HEK293 (cell line): ENCODE measurements around the gene MIA2.

ENCODE experiments used
- CTCF ChIA-PET: fragments of 350-600 bp; formaldehyde crosslinking; extraction: SDS; loops from one replicate; lab custom pipeline; 2021; ENCODE audit warnings: antibody characterized with exemption; lab: Yijun Ruan, JAX
- POLR2A ChIA-PET: fragments of 300-600 bp; formaldehyde crosslinking; extraction: SDS; loops from one replicate; lab custom pipeline; 2020; ENCODE audit warnings: antibody characterized with exemption, inconsistent platforms; lab: Yijun Ruan, JAX
- H3K27ac ChIP-seq: fragments of 200-500 bp; sonication (Bioruptor generic); 2 replicates; pipeline ENCODE4 v1.5.1; 2014; ENCODE audit warnings: low read depth, low read length, control low read depth, inconsistent platforms; ENCODE audit errors: extremely low read depth
- H3K36me3 ChIP-seq, 2 experiments: fragments of 200-500 bp in 1 of 2; sonication (Bioruptor generic) in 1 of 2; 1 replicate in 1 of 2; 2 replicates in 1 of 2; pipeline ENCODE4 v1.5.1; 2014 to 2017; ENCODE audit warnings: inconsistent platforms in 2 of 2, low read length in 2 of 2; ENCODE audit not compliant: control insufficient read depth in 2 of 2, insufficient read depth in 1 of 2
- H3K4me1 ChIP-seq: fragments of 200-500 bp; sonication (Bioruptor generic); 2 replicates; pipeline ENCODE4 v1.5.1; 2014; ENCODE audit warnings: mild to moderate bottlenecking, low read length, inconsistent platforms; ENCODE audit not compliant: control insufficient read depth, insufficient read depth
- H3K4me3 ChIP-seq: 2 replicates; pipeline ENCODE4 v1.5.1; 2011; ENCODE audit warnings: low read depth, mild to moderate bottlenecking, control low read depth, low read length, moderate library complexity
- H3K9me3 ChIP-seq: fragments of 200-500 bp; sonication (Bioruptor generic); 2 replicates; pipeline ENCODE4 v1.5.1; 2014; ENCODE audit warnings: low read depth, low read length, inconsistent platforms; ENCODE audit not compliant: control insufficient read depth, insufficient read depth
- BCL6B ChIP-seq: fragments of 450-650 bp; formaldehyde crosslinking; IDR thresholded peaks from 2 replicates; pipeline ENCODE4 v1.5.1; 2017; ENCODE audit warnings: missing biosample characterization, missing genetic modification characterization
- GFI1B ChIP-seq: fragments of 450-650 bp; formaldehyde crosslinking; IDR thresholded peaks from 2 replicates; pipeline ENCODE4 v1.5.1; 2016; ENCODE audit warnings: missing biosample characterization, missing genetic modification characterization
- IKZF3 ChIP-seq: fragments of 450-650 bp; IDR thresholded peaks from 2 replicates; pipeline ENCODE4 v1.5.0; 2018; ENCODE audit warnings: missing biosample characterization, mild to moderate bottlenecking, missing genetic modification characterization, moderate library complexity
- INSM2 ChIP-seq: fragments of 450-650 bp; formaldehyde crosslinking; IDR thresholded peaks from 2 replicates; pipeline ENCODE4 v1.5.1; 2016; ENCODE audit warnings: missing biosample characterization, missing genetic modification characterization
- OSR2 ChIP-seq: fragments of 450-650 bp; formaldehyde crosslinking; IDR thresholded peaks from 2 replicates; pipeline ENCODE4 v1.5.1; 2016; ENCODE audit warnings: missing biosample characterization, missing genetic modification characterization
- PRDM6 ChIP-seq: fragments of 450-650 bp; formaldehyde crosslinking; IDR thresholded peaks from 2 replicates; pipeline ENCODE4 v1.5.1; 2017; ENCODE audit warnings: missing biosample characterization, missing genetic modification characterization
- SP3 ChIP-seq: fragments of 450-650 bp; formaldehyde crosslinking; IDR thresholded peaks from 2 replicates; pipeline ENCODE4 v1.5.1; 2016; ENCODE audit warnings: missing biosample characterization, missing genetic modification characterization
- ZBTB21 ChIP-seq: fragments of 450-650 bp; formaldehyde crosslinking; IDR thresholded peaks from 2 replicates; pipeline ENCODE4 v1.5.1; 2017; ENCODE audit warnings: missing biosample characterization, missing genetic modification characterization
- ZEB2 ChIP-seq: fragments of 450-650 bp; formaldehyde crosslinking; IDR thresholded peaks from 2 replicates; pipeline ENCODE4 v1.5.1; 2016; ENCODE audit warnings: missing biosample characterization, missing genetic modification characterization
- ZNF132 ChIP-seq: fragments of 450-650 bp; formaldehyde crosslinking; IDR thresholded peaks from 2 replicates; pipeline ENCODE4 v1.5.1; 2017; ENCODE audit warnings: missing biosample characterization, missing genetic modification characterization, borderline replicate concordance
- ZNF146 ChIP-seq: fragments of 450-650 bp; formaldehyde crosslinking; IDR thresholded peaks from 2 replicates; pipeline ENCODE4 v1.5.1; 2016; ENCODE audit warnings: missing biosample characterization, missing genetic modification characterization
- ZNF23 ChIP-seq: fragments of 450-650 bp; formaldehyde crosslinking; IDR thresholded peaks from 2 replicates; pipeline ENCODE4 v1.5.1; 2016; ENCODE audit warnings: missing biosample characterization, missing genetic modification characterization, borderline replicate concordance
- ZNF335 ChIP-seq: fragments of 450-650 bp; formaldehyde crosslinking; conservative IDR thresholded peaks from 2 replicates; pipeline ENCODE4 v1.5.1; 2016; ENCODE audit warnings: missing biosample characterization, missing genetic modification characterization
- ZNF341 ChIP-seq: fragments of 450-650 bp; formaldehyde crosslinking; IDR thresholded peaks from 2 replicates; pipeline ENCODE4; 2016; ENCODE audit warnings: low read depth, missing biosample characterization, missing genetic modification characterization
- ZNF48 ChIP-seq: fragments of 450-650 bp; formaldehyde crosslinking; IDR thresholded peaks from 2 replicates; pipeline ENCODE4 v1.5.1; 2016; ENCODE audit warnings: missing biosample characterization, missing genetic modification characterization
- ZNF510 ChIP-seq: fragments of 450-650 bp; formaldehyde crosslinking; IDR thresholded peaks from 2 replicates; pipeline ENCODE4 v1.5.1; 2018; ENCODE audit warnings: mild to moderate bottlenecking, missing genetic modification characterization, missing biosample characterization; ENCODE audit not compliant: insufficient replicate concordance
- ZNF549 ChIP-seq: fragments of 450-650 bp; IDR thresholded peaks from 2 replicates; pipeline ENCODE4 v1.5.1; 2018; ENCODE audit warnings: missing biosample characterization, missing genetic modification characterization, mild to moderate bottlenecking, inconsistent platforms, moderate library complexity
- ZNF560 ChIP-seq: fragments of 450-650 bp; formaldehyde crosslinking; IDR thresholded peaks from 2 replicates; pipeline ENCODE4 v1.5.1; 2017; ENCODE audit warnings: missing biosample characterization, missing genetic modification characterization, borderline replicate concordance
- ZNF561 ChIP-seq: fragments of 450-650 bp; IDR thresholded peaks from 2 replicates; pipeline ENCODE4 v1.5.1; 2018; ENCODE audit warnings: missing biosample characterization, missing genetic modification characterization, borderline replicate concordance
- ZNF624 ChIP-seq: fragments of 450-650 bp; formaldehyde crosslinking; IDR thresholded peaks from 2 replicates; pipeline ENCODE4 v1.5.1; 2017; ENCODE audit warnings: missing biosample characterization, missing genetic modification characterization
- ZNF654 ChIP-seq: fragments of 450-650 bp; formaldehyde crosslinking; IDR thresholded peaks from 2 replicates; pipeline ENCODE4 v1.5.1; 2016; ENCODE audit warnings: low read depth, missing biosample characterization, missing genetic modification characterization
- ZNF658 ChIP-seq: fragments of 450-650 bp; formaldehyde crosslinking; IDR thresholded peaks from 2 replicates; pipeline ENCODE4; 2016; ENCODE audit warnings: missing biosample characterization, missing genetic modification characterization
- ZNF692 ChIP-seq: fragments of 450-650 bp; formaldehyde crosslinking; IDR thresholded peaks from 2 replicates; pipeline ENCODE4 v1.5.1; 2016; ENCODE audit warnings: missing biosample characterization, missing genetic modification characterization
- ZNF792 ChIP-seq: fragments of 450-650 bp; formaldehyde crosslinking; IDR thresholded peaks from 2 replicates; pipeline ENCODE4 v1.5.1; 2016; ENCODE audit warnings: missing biosample characterization, missing genetic modification characterization
- ZNF837 ChIP-seq: fragments of 450-650 bp; formaldehyde crosslinking; IDR thresholded peaks from 2 replicates; pipeline ENCODE4 v1.5.1; 2016; ENCODE audit warnings: missing biosample characterization, missing genetic modification characterization
- ZNF843 ChIP-seq: fragments of 450-650 bp; formaldehyde crosslinking; IDR thresholded peaks from 2 replicates; pipeline ENCODE4 v1.5.1; 2016; ENCODE audit warnings: missing biosample characterization, missing genetic modification characterization

Gene MIA2

GRCh38 chr14:39310051-39310450, 76.3 kb downstream of the MIA2 start:
- POLR2A ChIA-PET: no interaction called here
- no peak overlapping the region for H3K4me3 ChIP-seq
- peaks cover 3 to 6% of the 10 kb centered on the region in 2 experiments for H3K36me3 ChIP-seq
- H3K27ac ChIP-seq: no peak overlapping the region
- no peak for TF ChIP-seq ZNF341 (tag by site-specific recombination)
- no peak for TF ChIP-seq SP3 (tag by site-specific recombination)
- no peak for TF ChIP-seq ZNF692 (tag by site-specific recombination)
- TF ChIP-seq ZNF624 (tag by site-specific recombination): no peak
- TF ChIP-seq ZNF792: no peak
- no peak for TF ChIP-seq ZNF837 (tag by site-specific recombination)
- TF ChIP-seq ZNF658 (tag by site-specific recombination): no peak
- no peaks in the 10 kb centered on the region for H3K4me1 ChIP-seq
- no peaks in the 10 kb centered on the region for H3K9me3 ChIP-seq
- CTCF ChIA-PET: no interaction called here

- no peak overlapping the region for H3K27ac ChIP-seq
- TF ChIP-seq IKZF3 (peak; percentile 47; the same call in 1 of the 2 replicates), PRDM6 (tag by site-specific recombination) (peak; percentile 73), OSR2 (tag by site-specific recombination) (peak; percentile 52; the same call in 1 of the 2 replicates), ZNF843 (tag by site-specific recombination) (peak; percentile 51; the same call in 1 of the 2 replicates), INSM2 (tag by site-specific recombination) (peak; percentile 20; the same call in 1 of the 2 replicates), ZNF549 (tag by site-specific recombination) (no peak), ZNF23 (tag by site-specific recombination) (no peak)
- TF ChIP-seq, all 188 proteins: peak for 5
- H3K9me3 ChIP-seq: no peaks in the 10 kb centered on the region
- no peak overlapping the region for H3K4me3 ChIP-seq
- POLR2A ChIA-PET: no interaction called here
- peaks cover 4 to 5% of the 10 kb centered on the region in 2 experiments for H3K36me3 ChIP-seq
- CTCF ChIA-PET: interaction anchor here (0.6 kb wide), 1 partner anchor 8 kb away, joined by 3 read pairs; no protein-coding TSS in a partner anchor
- peaks cover 10% of the 10 kb centered on the region for H3K4me1 ChIP-seq
These were observed 82.2 kb downstream of the MIA2 start for GRCh38 chr14:39315859-39316444.

GRCh38 chr14:39316830-39317553, 83.3 kb downstream of the MIA2 start:
- Histone ChIP-seq H3K9me3 (no peaks in the 10 kb centered on the region), H3K4me1 (peaks cover 10% of the 10 kb centered on the region), H3K27ac (no peak overlapping the region), H3K4me3 (no peak overlapping the region), H3K36me3 (peaks cover 4 to 5% of the 10 kb centered on the region in 2 experiments)
- ChIA-PET POLR2A (no interaction called here), CTCF (interaction anchor here (0.6 kb wide), 2 partner anchors 9 to 230 kb away, joined by 3 read pairs; no protein-coding TSS in a partner anchor)
- TF ChIP-seq BCL6B (no peak), GFI1B (no peak), ZEB2 (tag by site-specific recombination) (no peak), ZNF561 (tag by site-specific recombination) (no peak), ZNF335 (tag by site-specific recombination) (no peak), ZNF146 (tag by site-specific recombination) (no peak), ZBTB21 (tag by site-specific recombination) (no peak), ZNF654 (no peak), ZNF48 (tag by site-specific recombination) (no peak), ZNF132 (tag by site-specific recombination) (no peak), ZNF510 (tag by site-specific recombination) (no peak), ZNF560 (tag by site-specific recombination) (no peak)
